Superior temporal gyrus (tissue), 1 donor: ENCODE data around the gene COL9A2.
A peak's percentile ranks its signal among the peaks of the same experiment; 100 is the strongest.

Experiments
- DNase-seq: peaks from one replicate; pipeline ENCODE4 v3.0.0-alpha.2; 2016; ENCODE audit errors: extremely low spot score

COL9A2 gene

GRCh38 chr1:40258445-40258769 is 58.7 kb downstream of the COL9A2 start:
- DNase-seq, result no peak

GRCh38 chr1:40257688-40258444 is 59.2 kb downstream of the COL9A2 start, which contains the start of gene ZMPSTE24:
TSS of gene ZMPSTE24 (plus strand) at chr1:40258236. CDS start at chr1:40258272, 36 bp downstream.
- peak; percentile 98 for DNase-seq

GRCh38 chr1:40257313-40257687 is 59.8 kb downstream of the COL9A2 start:
- peak; percentile 82 for DNase-seq

GRCh38 chr1:40256401-40257084 is 60.5 kb downstream of the COL9A2 start:
- DNase-seq, result no peak

GRCh38 chr1:40255231-40255630 is 61.9 kb downstream of the COL9A2 start:
- DNase-seq, result no peak

GRCh38 chr1:40252601-40253000 is 64.5 kb downstream of the COL9A2 start:
- no peak for DNase-seq

GRCh38 chr1:40251456-40251855 is 65.6 kb downstream of the COL9A2 start:
- no peak for DNase-seq
